Measurements from ENCODE around the gene NINJ1. TPM values are rescaled to one million over a fixed set of nuclear protein-coding genes. Genes with fewer than 3 reads are reported as not detected.
A peak's percentile ranks its signal among the peaks of the same experiment; 100 is the strongest.

The NINJ1 gene
- total and polyA plus RNA-seq, 5 experiments from 2014 or later, result 33.8 to 97.6 (median 78.5) TPM

- H3K27ac Mint-ChIP-seq, result peak overlapping the region in 7 of 10 donors; percentile 39 to 99 (median 62)
- DNase-seq, result no peak
- H3K4me3 Mint-ChIP-seq, result no peak overlapping the region
- H3K4me1 Mint-ChIP-seq, result peaks cover 41 to 86% (median 77%) of the 10 kb centered on the region in 4 donors
- POLR2A ChIA-PET, result interaction anchor here (0.6 to 7.8 kb wide), 10 partner anchors 7 to 164 kb away, joined by 3 to 54 read pairs (median 4); partner anchors contain the start of genes CARD19 and NINJ1
- H3K27me3 Mint-ChIP-seq, result no peaks in the 10 kb centered on the region
- peaks cover 0 to 12% (median 7%) of the 10 kb centered on the region in 3 donors for H3K36me3 Mint-ChIP-seq
- ATAC-seq, result no peak
- H3K9me3 Mint-ChIP-seq, result no peaks in the 10 kb centered on the region
These were observed 4.8 kb downstream of the NINJ1 start for GRCh38 chr9:93129286-93129685.

DNA sequence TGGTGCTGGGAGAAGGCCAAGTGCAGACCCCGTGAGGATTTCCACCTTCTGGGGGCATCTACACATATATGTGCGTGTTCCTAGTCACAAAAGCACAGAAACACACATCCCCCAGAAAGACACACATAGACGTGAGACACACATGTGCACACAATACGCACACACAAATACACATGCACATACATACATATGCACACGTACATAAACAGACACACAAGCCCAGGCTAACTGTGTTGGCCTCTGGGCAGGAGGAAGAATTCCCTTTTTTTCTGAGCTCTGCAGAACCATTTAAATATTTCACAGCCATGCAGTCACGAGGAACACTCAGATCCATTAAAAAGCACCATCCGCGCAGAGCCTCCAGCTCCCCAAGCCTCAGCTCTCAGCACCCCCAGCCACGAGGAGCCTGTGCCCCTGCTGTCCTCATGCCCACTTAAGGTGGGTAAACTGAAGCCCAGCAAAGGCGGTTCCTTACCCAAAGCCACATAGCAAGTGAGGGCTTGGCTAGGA, 5.3 kb downstream of the NINJ1 start:
- H3K36me3 Mint-ChIP-seq, result peaks cover 0 to 18% (median 7%) of the 10 kb centered on the region in 3 donors
- POLR2A ChIA-PET, result interaction anchor here (0.8 to 7.8 kb wide), 6 partner anchors 7 to 163 kb away, joined by 3 to 54 read pairs (median 4); partner anchors contain the start of genes CARD19 and NINJ1
- ATAC-seq, result no peak
- no peak for DNase-seq
- H3K27me3 Mint-ChIP-seq, result no peaks in the 10 kb centered on the region
- peak overlapping the region in 8 of 10 donors; percentile 12 to 56 (median 39) for H3K4me3 Mint-ChIP-seq
- H3K4me1 Mint-ChIP-seq, result peaks cover 41 to 89% (median 80%) of the 10 kb centered on the region in 4 donors
- no peaks in the 10 kb centered on the region for H3K9me3 Mint-ChIP-seq
- peak overlapping the region; percentile 61 to 99 (median 88) for H3K27ac Mint-ChIP-seq

DNA sequence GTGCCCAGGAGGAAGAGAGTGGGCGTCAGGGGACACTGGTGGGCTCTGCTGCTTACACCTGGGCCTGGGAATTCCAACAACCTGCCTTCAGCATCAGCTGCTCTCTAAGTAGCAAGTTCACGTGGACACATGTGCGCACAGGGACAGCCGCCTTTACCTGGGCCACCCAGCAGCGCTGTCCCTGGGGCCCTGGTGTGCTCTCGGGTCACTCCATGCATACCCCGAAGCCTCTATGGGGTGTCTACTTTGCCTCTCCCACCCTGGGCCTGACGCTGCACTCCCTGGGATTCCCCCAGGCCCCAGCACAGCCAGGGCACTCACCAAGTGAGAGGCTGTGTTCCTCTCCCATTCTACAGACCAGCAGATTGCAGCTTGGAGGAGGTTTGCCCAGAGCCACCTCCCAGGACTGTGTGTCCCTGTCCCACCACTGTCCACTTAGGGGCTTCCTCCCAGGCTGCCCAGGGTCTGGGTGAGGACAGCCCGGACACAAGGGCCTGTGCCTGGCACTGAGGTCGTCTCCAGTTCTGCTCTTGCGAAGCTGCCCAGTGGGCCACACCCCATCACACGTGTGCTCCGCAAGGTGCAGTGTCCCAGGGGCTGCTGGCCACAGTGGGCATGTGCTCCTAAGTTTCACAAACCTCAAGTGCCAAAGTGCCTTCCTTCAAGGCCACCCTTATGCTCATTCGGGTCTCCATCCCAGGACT, 5.9 kb downstream of the NINJ1 start:
- POLR2A ChIA-PET, result interaction anchor here (0.5 to 7.8 kb wide), 5 partner anchors 8 to 77 kb away, joined by 3 to 54 read pairs (median 6); partner anchors contain the start of gene NINJ1
- ATAC-seq, result no peak

DNA sequence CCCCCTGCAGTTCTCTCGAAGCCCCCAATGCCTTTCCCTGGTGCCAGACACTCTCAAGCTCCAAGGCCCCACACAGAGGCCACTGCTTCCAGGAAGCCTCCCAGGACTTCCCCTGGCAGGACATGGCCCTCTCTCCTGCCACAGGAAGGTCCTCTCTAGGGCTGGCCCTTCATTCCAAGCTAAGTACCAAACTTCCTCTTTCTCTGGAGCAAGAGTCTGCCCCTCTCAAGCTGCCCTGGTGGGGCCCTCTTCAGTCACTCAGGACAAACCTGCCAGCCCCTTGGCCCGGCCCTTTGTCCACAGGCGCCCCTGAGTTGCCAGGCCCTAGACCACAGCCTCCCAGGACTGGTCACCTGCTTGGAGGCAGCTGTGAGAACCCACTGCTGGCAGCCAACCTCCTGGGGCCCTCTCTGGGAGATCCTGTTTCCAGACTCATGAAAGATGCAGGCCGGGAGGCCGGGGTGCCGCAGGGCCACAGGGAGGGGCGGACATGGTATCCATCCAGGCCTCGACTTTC, 6.6 kb downstream of the NINJ1 start:
- Mint-ChIP-seq H3K4me3 (peak overlapping the region in 8 of 10 donors; percentile 6 to 90 (median 74)), H3K27ac (peak overlapping the region; percentile 87 to 99 (median 96)), H3K27me3 (no peaks in the 10 kb centered on the region), H3K9me3 (no peaks in the 10 kb centered on the region), H3K36me3 (peaks cover 0 to 29% (median 7%) of the 10 kb centered on the region in 3 donors), H3K4me1 (peaks cover 34 to 83% (median 69%) of the 10 kb centered on the region in 4 donors)
- ATAC-seq (no peak), DNase-seq (peak in 1 of 10 donors; percentile 49)
- POLR2A ChIA-PET, result interaction anchor here (0.5 to 7.8 kb wide), 7 partner anchors 9 to 163 kb away, joined by 3 to 54 read pairs (median 4); partner anchors contain the start of gene NINJ1

More for the DNA sequence above, 5.9 kb downstream of the NINJ1 start:
- H3K4me3 Mint-ChIP-seq, result peak overlapping the region in 8 of 10 donors; percentile 12 to 73 (median 42)
- peaks cover 0 to 22% (median 7%) of the 10 kb centered on the region in 3 donors for H3K36me3 Mint-ChIP-seq
- peak overlapping the region; percentile 61 to 99 (median 92) for H3K27ac Mint-ChIP-seq
- DNase-seq, result peak in 1 of 10 donors; percentile 18
- no peaks in the 10 kb centered on the region for H3K27me3 Mint-ChIP-seq
- H3K4me1 Mint-ChIP-seq, result peaks cover 41 to 88% (median 76%) of the 10 kb centered on the region in 4 donors
- H3K9me3 Mint-ChIP-seq, result no peaks in the 10 kb centered on the region

DNA sequence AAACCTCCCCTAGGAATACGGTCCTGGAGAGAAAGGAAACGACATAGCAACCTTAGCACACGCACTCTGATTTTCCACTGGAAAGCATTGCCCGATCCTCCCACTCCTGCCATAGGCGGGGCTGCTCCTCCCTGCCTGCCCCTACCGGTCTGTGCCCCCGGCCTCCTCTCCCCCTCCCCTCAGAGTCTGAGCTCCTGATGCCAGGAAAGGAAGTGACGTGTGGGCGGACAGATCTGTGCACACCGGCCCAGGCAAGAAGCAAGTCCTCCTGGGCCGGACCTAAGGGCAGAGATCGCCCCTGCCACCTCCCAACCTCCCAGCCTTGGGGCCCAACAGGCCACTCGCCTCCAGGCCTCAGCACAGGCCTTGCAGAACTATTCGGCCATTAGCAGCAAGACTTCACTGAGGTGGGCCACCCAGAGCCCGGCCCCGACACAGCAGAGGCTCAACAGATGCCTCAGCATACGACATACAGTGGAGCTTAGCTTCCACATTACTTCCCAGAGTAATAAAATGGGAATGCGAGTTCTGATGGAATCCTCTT, 7.2 kb downstream of the NINJ1 start:
- Mint-ChIP-seq H3K4me3 (peak overlapping the region; percentile 22 to 90 (median 70)), H3K27ac (peak overlapping the region; percentile 87 to 99 (median 96)), H3K36me3 (peaks cover 0 to 29% (median 7%) of the 10 kb centered on the region in 3 donors), H3K27me3 (no peaks in the 10 kb centered on the region), H3K4me1 (peaks cover 32 to 79% (median 65%) of the 10 kb centered on the region in 4 donors), H3K9me3 (no peaks in the 10 kb centered on the region)
- ATAC-seq (peak; percentile 19 to 31), DNase-seq (peak in 2 of 10 donors; percentile 15 to 63)
- POLR2A ChIA-PET, result interaction anchor here (0.7 to 7.8 kb wide), 9 partner anchors 9 to 163 kb away, joined by 3 to 54 read pairs (median 4); partner anchors contain the start of genes CARD19 and NINJ1

DNA sequence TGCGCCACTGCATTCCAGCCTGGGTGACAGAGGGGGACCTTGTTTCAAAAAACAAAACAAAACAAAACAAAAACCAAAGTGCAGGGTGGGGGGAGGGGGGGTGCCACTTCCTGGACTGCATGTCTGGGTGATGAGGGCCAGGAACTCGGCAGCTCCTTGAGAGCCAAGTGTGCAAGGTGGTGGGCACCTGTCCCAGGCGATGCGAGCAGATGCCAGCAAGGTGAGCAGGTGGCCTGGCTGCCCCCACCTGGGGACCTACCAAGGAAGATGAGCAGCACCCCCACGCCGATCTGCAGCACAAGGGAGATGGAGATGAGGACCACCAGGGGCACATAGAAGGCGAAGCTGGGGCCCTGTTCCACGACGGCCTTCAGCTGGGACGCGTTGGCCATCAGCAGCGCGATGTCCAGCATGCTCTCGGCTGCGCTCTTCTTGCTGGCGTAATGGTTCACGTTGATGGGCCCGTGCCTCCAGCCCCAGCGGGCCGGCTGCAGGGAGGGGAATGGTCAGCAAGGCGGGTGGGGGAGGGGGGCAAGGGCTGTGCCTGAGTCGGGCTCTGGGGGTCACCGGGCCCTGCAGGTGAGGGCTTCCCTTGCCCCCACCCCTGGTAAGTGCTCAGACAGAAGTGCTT, 7.8 kb downstream of the NINJ1 start:
- H3K27me3 Mint-ChIP-seq, result no peaks in the 10 kb centered on the region
- H3K4me3 Mint-ChIP-seq, result peak overlapping the region in 9 of 10 donors; percentile 57 to 90 (median 83)
- peaks cover 30 to 75% (median 63%) of the 10 kb centered on the region in 4 donors for H3K4me1 Mint-ChIP-seq
- POLR2A ChIA-PET, result interaction anchor here (0.7 to 7.8 kb wide), 11 partner anchors 8 to 162 kb away, joined by 3 to 54 read pairs (median 4); partner anchors contain the start of genes CARD19 and NINJ1
- H3K27ac Mint-ChIP-seq, result peak overlapping the region; percentile 93 to 99 (median 97)
- DNase-seq (peak in 8 of 10 donors; percentile 16 to 65 (median 34)), ATAC-seq (peak; percentile 50 to 57)
- H3K9me3 Mint-ChIP-seq, result no peaks in the 10 kb centered on the region
- peaks cover 0 to 31% (median 10%) of the 10 kb centered on the region in 3 donors for H3K36me3 Mint-ChIP-seq

DNA sequence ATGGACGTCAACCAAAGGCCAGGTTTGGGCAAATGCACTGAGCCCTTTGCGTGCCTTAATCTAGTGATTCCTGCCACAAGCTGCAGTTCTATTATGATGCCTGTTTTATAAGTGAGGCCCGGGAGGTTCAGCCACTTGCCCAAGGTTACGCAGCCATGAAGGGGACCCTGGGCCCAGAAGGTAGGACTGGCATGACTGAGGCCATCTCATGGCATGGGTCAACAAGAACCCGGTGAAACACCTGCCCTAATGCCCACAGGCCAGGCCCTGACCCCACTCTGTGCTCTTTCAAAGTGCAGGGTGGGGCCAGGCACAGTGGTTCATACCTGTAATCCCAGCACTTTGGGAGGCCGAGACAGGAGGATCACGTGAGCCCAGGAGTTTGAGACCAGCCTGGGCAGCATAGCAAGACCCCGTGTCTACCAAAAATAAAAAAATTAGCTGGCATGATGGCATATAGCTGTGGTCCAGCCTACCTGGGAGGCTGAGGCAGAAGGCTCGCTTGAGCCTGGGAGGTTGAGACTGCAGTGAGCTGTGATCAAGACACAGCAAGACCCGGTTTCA, 8.6 kb downstream of the NINJ1 start:
- POLR2A ChIA-PET, result interaction anchor here (0.8 to 7.8 kb wide), 7 partner anchors 11 to 97 kb away, joined by 3 to 54 read pairs (median 4); partner anchors contain the start of gene NINJ1
- DNase-seq, result peak in 2 of 10 donors; percentile 12 to 45

DNA sequence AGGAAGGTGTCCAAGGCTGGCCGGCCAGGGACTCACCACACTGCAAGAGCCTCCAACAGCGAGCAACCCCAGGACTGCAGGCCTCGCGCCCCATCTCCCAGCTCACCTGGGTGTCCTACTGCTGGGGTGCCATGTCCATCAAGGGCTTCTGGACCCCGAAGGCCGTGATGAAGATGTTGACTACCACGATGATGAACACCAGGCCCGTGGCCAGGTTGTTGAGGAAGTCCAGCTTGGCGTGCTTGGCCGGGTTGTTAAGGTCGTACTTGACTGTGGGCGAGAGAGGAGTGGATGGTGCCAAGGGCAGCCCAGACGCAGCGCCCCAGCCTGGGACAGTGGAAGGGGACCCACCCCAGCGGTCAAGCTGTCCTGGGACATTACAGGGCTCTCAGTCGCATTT, 9.3 kb downstream of the NINJ1 start:
- H3K9me3 Mint-ChIP-seq, result no peaks in the 10 kb centered on the region
- POLR2A ChIA-PET, result interaction anchor here (1.1 to 7.8 kb wide), 6 partner anchors 10 to 63 kb away, joined by 3 to 54 read pairs (median 4); partner anchors contain the start of gene NINJ1
- peaks cover 0 to 35% (median 10%) of the 10 kb centered on the region in 3 donors for H3K36me3 Mint-ChIP-seq
- ATAC-seq, result no peak
- no peaks in the 10 kb centered on the region for H3K27me3 Mint-ChIP-seq
- peak overlapping the region; percentile 55 to 99 (median 87) for H3K27ac Mint-ChIP-seq
- peak in 2 of 10 donors; percentile 15 to 47 for DNase-seq
- H3K4me3 Mint-ChIP-seq, result peak overlapping the region in 5 of 10 donors; percentile 3 to 29 (median 19)
- H3K4me1 Mint-ChIP-seq, result peaks cover 26 to 70% (median 62%) of the 10 kb centered on the region in 4 donors

More for the DNA sequence above, 8.6 kb downstream of the NINJ1 start:
- H3K27me3 Mint-ChIP-seq, result no peaks in the 10 kb centered on the region
- H3K36me3 Mint-ChIP-seq, result peaks cover 0 to 34% (median 10%) of the 10 kb centered on the region in 3 donors
- no peaks in the 10 kb centered on the region for H3K9me3 Mint-ChIP-seq
- H3K4me3 Mint-ChIP-seq, result peak overlapping the region in 9 of 10 donors; percentile 57 to 90 (median 83)
- H3K4me1 Mint-ChIP-seq, result peaks cover 23 to 69% (median 60%) of the 10 kb centered on the region in 4 donors
- ATAC-seq, result no peak
- H3K27ac Mint-ChIP-seq, result peak overlapping the region; percentile 93 to 99 (median 97)

DNA sequence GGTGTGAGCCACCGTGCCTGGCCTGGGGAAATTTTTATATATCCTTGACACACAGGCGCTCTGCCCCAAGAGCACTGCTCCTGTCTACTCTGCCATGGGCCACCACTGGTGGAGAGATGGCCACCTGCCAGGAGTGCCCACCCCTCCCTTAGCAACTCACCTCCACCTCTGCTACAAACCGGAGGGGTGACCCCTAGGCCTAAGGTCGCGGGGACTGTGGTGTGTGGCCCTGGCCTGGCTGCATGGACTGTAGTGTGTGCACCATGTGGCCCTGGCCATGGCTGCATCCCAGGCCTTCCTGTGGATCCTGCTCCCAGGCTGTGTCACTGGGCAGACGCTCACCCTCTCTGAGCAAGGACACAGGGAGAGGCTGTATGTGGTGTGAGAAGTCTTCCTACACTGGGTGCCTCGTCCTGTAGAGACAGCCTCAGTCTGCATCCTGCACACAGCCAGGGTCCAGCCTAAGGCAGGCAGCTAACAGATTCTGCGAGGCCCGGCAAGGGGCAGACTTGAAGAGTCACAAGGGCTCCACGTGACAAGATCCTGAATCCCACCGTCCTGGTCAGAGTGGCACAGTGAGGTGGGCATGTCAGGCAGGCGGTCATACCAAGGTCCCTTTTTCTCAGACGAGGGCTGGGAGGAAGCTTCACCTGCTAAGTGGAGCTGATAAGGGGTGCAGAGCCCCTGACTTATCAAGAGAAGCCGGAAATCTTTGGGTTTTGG, 10.3 kb downstream of the NINJ1 start:
- Mint-ChIP-seq H3K4me3 (peak overlapping the region in 3 of 10 donors; percentile 10 to 39 (median 14)), H3K9me3 (no peaks in the 10 kb centered on the region), H3K4me1 (peaks cover 26 to 70% (median 65%) of the 10 kb centered on the region in 4 donors), H3K27ac (peak overlapping the region in 9 of 10 donors; percentile 46 to 99 (median 71)), H3K27me3 (no peaks in the 10 kb centered on the region), H3K36me3 (peaks cover 0 to 34% (median 10%) of the 10 kb centered on the region in 3 donors)
- no peak for ATAC-seq
- peak in 1 of 10 donors; percentile 56 for DNase-seq
- POLR2A ChIA-PET, result interaction anchor here (0.7 to 7.8 kb wide), 5 partner anchors 11 to 59 kb away, joined by 3 to 54 read pairs (median 5); partner anchors contain the start of gene NINJ1

GRCh38 chr9:93122721-93123221, 11.3 kb downstream of the NINJ1 start:
- DNase-seq, result peak in 1 of 10 donors; percentile 45
- H3K27ac Mint-ChIP-seq, result peak overlapping the region in 4 of 10 donors; percentile 20 to 80 (median 36)
- no peak for ATAC-seq
- H3K9me3 Mint-ChIP-seq, result no peaks in the 10 kb centered on the region
- H3K4me1 Mint-ChIP-seq, result peaks cover 24 to 68% (median 61%) of the 10 kb centered on the region in 4 donors
- POLR2A ChIA-PET, result interaction anchor here (0.7 to 7.8 kb wide), 5 partner anchors 10 to 21 kb away, joined by 3 to 54 read pairs (median 5); partner anchors contain the start of gene NINJ1
- peaks cover 0 to 33% (median 10%) of the 10 kb centered on the region in 3 donors for H3K36me3 Mint-ChIP-seq
- no peaks in the 10 kb centered on the region for H3K27me3 Mint-ChIP-seq
- no peak overlapping the region for H3K4me3 Mint-ChIP-seq
